HepG2 (cell line): Measurements from ENCODE around the gene CTDP1. TPM values are rescaled to one million over a fixed set of nuclear protein-coding genes. Genes with fewer than 3 reads are reported as not detected.

ENCODE experiments used
- ADNP ChIP-seq: sonication (generic); formaldehyde crosslinking; IDR thresholded peaks from 2 replicates; pipeline ENCODE4 v1.4.0; 2020; ENCODE audit warnings: missing genetic modification reagents
- ELF4 ChIP-seq: sonication (generic); formaldehyde crosslinking; IDR thresholded peaks from 2 replicates; pipeline ENCODE4 v1.5.0; 2020; ENCODE audit warnings: missing genetic modification reagents, mild to moderate bottlenecking, moderate library complexity, borderline replicate concordance
- ESRRA ChIP-seq: sonication (generic); formaldehyde crosslinking; IDR thresholded peaks from 2 replicates; pipeline ENCODE4 v1.5.1; 2020; ENCODE audit warnings: mild to moderate bottlenecking, low read depth, missing genetic modification reagents
- FLYWCH1 ChIP-seq: sonication (generic); formaldehyde crosslinking; IDR thresholded peaks from 2 replicates; pipeline ENCODE4 v1.8.1; 2023; ENCODE audit warnings: mild to moderate bottlenecking, missing genetic modification reagents
- GATA4 ChIP-seq: sonication (generic); IDR thresholded peaks from 2 replicates; pipeline ENCODE4 v1.6.1; 2016; ENCODE audit warnings: antibody characterized with exemption, low read depth, borderline replicate concordance
- HNRNPLL ChIP-seq: fragments of 200-400 bp; formaldehyde crosslinking; IDR thresholded peaks from 2 replicates; pipeline ENCODE4 v1.6.1; 2017; ENCODE audit warnings: mild to moderate bottlenecking, low read depth, low read length; ENCODE audit not compliant: poor library complexity, severe bottlenecking
- KMT2A ChIP-seq: sonication (generic); formaldehyde crosslinking; IDR thresholded peaks from 2 replicates; pipeline ENCODE4 v1.4.0; 2020; ENCODE audit warnings: missing genetic modification reagents
- MED13 ChIP-seq: sonication (generic); formaldehyde crosslinking; IDR thresholded peaks from 2 replicates; pipeline ENCODE4 v1.5.0; 2020; ENCODE audit warnings: missing genetic modification reagents
- NFATC3 ChIP-seq: sonication (generic); formaldehyde crosslinking; IDR thresholded peaks from 2 replicates; pipeline ENCODE4 v1.5.1; 2020; ENCODE audit warnings: mild to moderate bottlenecking, missing genetic modification reagents
- POLR2G ChIP-seq: fragments of 200-400 bp; formaldehyde crosslinking; IDR thresholded peaks from 2 replicates; pipeline ENCODE4 v1.6.1; 2018; ENCODE audit warnings: mild to moderate bottlenecking, low read depth, low read length, moderate library complexity
- RCOR2 ChIP-seq: IDR thresholded peaks from 2 replicates; pipeline ENCODE4 v1.6.1; 2016; ENCODE audit warnings: missing biosample characterization, missing genetic modification reagents
- SKI ChIP-seq: fragments of 450-650 bp; IDR thresholded peaks from one replicate; pipeline ENCODE4 v1.6.1; 2018; ENCODE audit warnings: mild to moderate bottlenecking; ENCODE audit not compliant: partially characterized antibody
- SMAD1 ChIP-seq: sonication (generic); formaldehyde crosslinking; IDR thresholded peaks from 2 replicates; pipeline ENCODE4 v1.4.0; 2020; ENCODE audit warnings: missing genetic modification reagents, low read depth, mild to moderate bottlenecking, borderline replicate concordance
- SNRNP70 ChIP-seq: fragments of 200-400 bp; formaldehyde crosslinking; IDR thresholded peaks from 2 replicates; pipeline ENCODE4 v1.6.1; 2017; ENCODE audit warnings: mild to moderate bottlenecking, low read depth, low read length, moderate library complexity
- SP1 ChIP-seq, 2 experiments: fragments of 450-650 bp in 1 of 2; sonication (generic) in 1 of 2; formaldehyde crosslinking in 1 of 2; IDR thresholded peaks; 2 replicates each; pipeline versions ENCODE4 v1.4.0 to v1.6.1; 2016 to 2020; ENCODE audit warnings: missing genetic modification reagents in 1 of 2
- ZBTB20 ChIP-seq: sonication (generic); formaldehyde crosslinking; IDR thresholded peaks from 2 replicates; pipeline ENCODE4 v1.8.1; 2023; ENCODE audit warnings: missing genetic modification reagents, low read depth, mild to moderate bottlenecking, borderline replicate concordance
- ZBTB42 ChIP-seq: sonication (generic); formaldehyde crosslinking; IDR thresholded peaks from 2 replicates; pipeline ENCODE4 v1.5.0; 2020; ENCODE audit warnings: mild to moderate bottlenecking, missing genetic modification reagents
- ZFP41 ChIP-seq: sonication (generic); formaldehyde crosslinking; IDR thresholded peaks from 2 replicates; pipeline ENCODE4 v1.4.0; 2020; ENCODE audit warnings: mild to moderate bottlenecking, missing genetic modification reagents, borderline replicate concordance
- ZNF124 ChIP-seq: sonication (generic); formaldehyde crosslinking; IDR thresholded peaks from 2 replicates; pipeline ENCODE4 v1.4.0; 2020; ENCODE audit warnings: missing genetic modification reagents
- ZNF326 ChIP-seq: sonication (generic); formaldehyde crosslinking; IDR thresholded peaks from 2 replicates; pipeline ENCODE4 v1.4.0; 2020; ENCODE audit warnings: missing genetic modification reagents, borderline replicate concordance
- ZNF552 ChIP-seq: sonication (generic); formaldehyde crosslinking; IDR thresholded peaks from 2 replicates; pipeline ENCODE4 v1.9.0; 2022; ENCODE audit warnings: missing genetic modification reagents, mild to moderate bottlenecking, borderline replicate concordance
- ZNF616 ChIP-seq: sonication (generic); formaldehyde crosslinking; IDR thresholded peaks from 2 replicates; pipeline ENCODE4 v1.5.0; 2020; ENCODE audit warnings: low read depth, mild to moderate bottlenecking, missing genetic modification reagents
- ZNF703 ChIP-seq: sonication (generic); formaldehyde crosslinking; IDR thresholded peaks from 2 replicates; pipeline ENCODE4 v1.5.1; 2020; ENCODE audit warnings: missing genetic modification reagents, mild to moderate bottlenecking, moderate library complexity, borderline replicate concordance
- ZNF781 ChIP-seq: sonication (generic); formaldehyde crosslinking; IDR thresholded peaks from 2 replicates; pipeline ENCODE4 v1.5.1; 2020; ENCODE audit warnings: borderline replicate concordance, mild to moderate bottlenecking, missing genetic modification reagents; ENCODE audit errors: not compliant biosample characterization
- polyA plus RNA-seq, 8 experiments: library from polyadenylated mRNA; depleted of rRNA in 3 of 8; stranded (reverse) in 7 of 8; unstranded in 1 of 8; fragments of >200 nt; fragmentation: Illumina TruSeq in 4 of 8; extraction: Trizol in 4 of 8; gene quantifications; 2 replicates each; pipeline versions ENCODE4 v1.2.1 to v1.2.3, GENCODE V29; 2011 to 2016; ENCODE audit warnings: low read depth in 4 of 8, missing spikeins in 1 of 8, mixed read lengths in 1 of 8; ENCODE audit not compliant: insufficient read depth in 1 of 8
- total RNA-seq, 5 experiments: library from RNA; depleted of rRNA; stranded (reverse); fragments of >200 nt; fragmentation: Illumina TruSeq; extraction: Trizol; gene quantifications; 2 replicates each; pipeline ENCODE4 v1.2.3, GENCODE V29; 2016; ENCODE audit warnings: low read depth in 1 of 5
- TF ChIP-seq, protein P1 (sequence below): IDR thresholded peaks from 2 replicates; pipeline ENCODE4 v1.6.1; 2016; ENCODE audit warnings: mild to moderate bottlenecking, missing biosample characterization, missing genetic modification reagents
- TF ChIP-seq, protein P2 (sequence below): IDR thresholded peaks from 2 replicates; pipeline ENCODE4 v1.6.1; 2016
- TF ChIP-seq, protein P3 (sequence below): IDR thresholded peaks from 2 replicates; pipeline ENCODE4 v1.6.1; 2016; ENCODE audit warnings: mild to moderate bottlenecking
- TF ChIP-seq, protein P4 (sequence below): IDR thresholded peaks from 2 replicates; pipeline ENCODE4 v1.6.1; 2012; ENCODE audit warnings: inconsistent platforms

The CTDP1 gene
- total and polyA plus RNA-seq, 2 of the 13 experiments (the other 11 are each of a cell fraction or from before 2014, with no cell fraction given): 6.9 to 11.0 TPM

DNA sequence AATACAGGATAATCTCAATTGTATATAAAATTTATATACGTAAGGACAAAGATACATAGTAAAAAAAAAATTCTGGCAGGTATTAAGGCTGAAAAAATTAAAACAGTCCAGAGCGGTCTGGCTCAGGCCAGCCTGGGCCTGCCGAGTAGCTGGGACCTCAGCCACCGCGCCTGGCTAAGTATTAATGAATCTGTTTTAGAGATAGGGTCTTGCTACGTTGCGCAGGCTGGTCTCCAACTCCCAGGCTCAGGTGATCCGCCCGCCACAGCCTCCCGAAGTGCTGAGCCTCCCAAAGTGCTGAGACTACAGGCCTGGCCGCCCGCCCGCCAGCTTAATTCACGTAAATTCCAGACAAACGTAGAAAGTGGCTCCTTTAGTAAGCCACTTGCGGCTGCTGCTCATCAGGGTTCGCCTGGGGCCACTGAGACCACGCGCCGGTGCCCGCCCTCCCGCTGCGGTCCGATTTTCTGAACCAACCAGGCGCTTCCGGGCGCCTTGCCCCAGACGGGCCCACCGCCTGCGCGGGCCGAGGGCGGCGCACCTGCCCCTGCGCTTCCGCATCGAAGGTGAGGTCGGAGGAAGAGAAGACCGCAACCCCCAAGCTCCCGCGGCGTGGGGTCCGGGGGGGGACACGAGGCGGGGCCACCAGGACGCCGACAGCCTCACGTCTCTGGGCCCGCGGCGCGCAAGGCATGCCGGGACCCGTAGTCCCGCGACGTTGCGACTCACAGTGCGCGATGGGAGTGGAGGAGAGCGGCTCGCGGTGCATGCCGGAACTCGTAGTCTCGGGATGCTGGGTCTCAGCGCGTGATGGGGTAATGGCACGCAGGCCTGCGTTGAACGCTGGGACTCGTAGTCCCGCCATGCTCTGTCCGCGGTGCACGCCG lies 695 bp upstream of the CTDP1 start (continued):
- TF ChIP-seq, protein P1, sequence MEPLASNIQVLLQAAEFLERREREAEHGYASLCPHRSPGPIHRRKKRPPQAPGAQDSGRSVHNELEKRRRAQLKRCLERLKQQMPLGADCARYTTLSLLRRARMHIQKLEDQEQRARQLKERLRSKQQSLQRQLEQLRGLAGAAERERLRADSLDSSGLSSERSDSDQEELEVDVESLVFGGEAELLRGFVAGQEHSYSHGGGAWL (CRISPR knock-in tag): peak; percentile 73; the same call in 1 of the 2 replicates
- TF ChIP-seq ESRRA (CRISPR knock-in tag) (peak; percentile 77), ZBTB42 (no peak), POLR2G (peak; percentile 91), SMAD1 (peak; percentile 81; the same call in 1 of the 2 replicates), SP1 (IDR thresholded peaks at IDR 0.05) (no peak), SP1 (CRISPR knock-in tag; IDR thresholded peaks at IDR 0.05) (peak; percentile 58; the same call in 1 of the 2 replicates), FLYWCH1 (CRISPR knock-in tag) (no peak), KMT2A (CRISPR knock-in tag) (peak; percentile 58), MED13 (CRISPR knock-in tag) (peak; percentile 48; the same call in 1 of the 2 replicates), ZNF124 (CRISPR knock-in tag) (peak; percentile 75), ZNF781 (no peak), ZNF703 (CRISPR knock-in tag) (peak; percentile 73; the same call in 1 of the 2 replicates), SKI (peak; percentile 86), HNRNPLL (peak; percentile 95), ZNF616 (CRISPR knock-in tag) (peak; percentile 59; the same call in 1 of the 2 replicates), ZNF326 (CRISPR knock-in tag) (no peak), GATA4 (no peak), SNRNP70 (no peak), ZFP41 (CRISPR knock-in tag) (peak; percentile 78; the same call in 1 of the 2 replicates), ZBTB20 (CRISPR knock-in tag) (no peak), RCOR2 (CRISPR knock-in tag) (no peak), NFATC3 (CRISPR knock-in tag) (no peak), ZNF552 (CRISPR knock-in tag) (peak; percentile 85), ELF4 (CRISPR knock-in tag) (peak; percentile 89; the same call in 1 of the 2 replicates), ADNP (no peak)
- TF ChIP-seq, protein P2, sequence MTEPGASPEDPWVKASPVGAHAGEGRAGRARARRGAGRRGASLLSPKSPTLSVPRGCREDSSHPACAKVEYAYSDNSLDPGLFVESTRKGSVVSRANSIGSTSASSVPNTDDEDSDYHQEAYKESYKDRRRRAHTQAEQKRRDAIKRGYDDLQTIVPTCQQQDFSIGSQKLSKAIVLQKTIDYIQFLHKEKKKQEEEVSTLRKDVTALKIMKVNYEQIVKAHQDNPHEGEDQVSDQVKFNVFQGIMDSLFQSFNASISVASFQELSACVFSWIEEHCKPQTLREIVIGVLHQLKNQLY (CRISPR knock-in tag): peak; percentile 55
- TF ChIP-seq, protein P3, sequence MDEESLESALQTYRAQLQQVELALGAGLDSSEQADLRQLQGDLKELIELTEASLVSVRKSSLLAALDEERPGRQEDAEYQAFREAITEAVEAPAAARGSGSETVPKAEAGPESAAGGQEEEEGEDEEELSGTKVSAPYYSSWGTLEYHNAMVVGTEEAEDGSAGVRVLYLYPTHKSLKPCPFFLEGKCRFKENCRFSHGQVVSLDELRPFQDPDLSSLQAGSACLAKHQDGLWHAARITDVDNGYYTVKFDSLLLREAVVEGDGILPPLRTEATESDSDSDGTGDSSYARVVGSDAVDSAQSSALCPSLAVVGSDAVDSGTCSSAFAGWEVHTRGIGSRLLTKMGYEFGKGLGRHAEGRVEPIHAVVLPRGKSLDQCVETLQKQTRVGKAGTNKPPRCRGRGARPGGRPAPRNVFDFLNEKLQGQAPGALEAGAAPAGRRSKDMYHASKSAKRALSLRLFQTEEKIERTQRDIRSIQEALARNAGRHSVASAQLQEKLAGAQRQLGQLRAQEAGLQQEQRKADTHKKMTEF (CRISPR knock-in tag): peak; percentile 99
- TF ChIP-seq, protein P4, sequence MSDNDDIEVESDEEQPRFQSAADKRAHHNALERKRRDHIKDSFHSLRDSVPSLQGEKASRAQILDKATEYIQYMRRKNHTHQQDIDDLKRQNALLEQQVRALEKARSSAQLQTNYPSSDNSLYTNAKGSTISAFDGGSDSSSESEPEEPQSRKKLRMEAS: peak; percentile 94
